ENCODE data around the gene KRTAP4-3.
"Not testable (repeated sequence)": the region's sequence is repeated elsewhere in the genome, so short reads cannot be mapped to it uniquely, and the experiment has no call there.

Gene KRTAP4-3

DNA sequence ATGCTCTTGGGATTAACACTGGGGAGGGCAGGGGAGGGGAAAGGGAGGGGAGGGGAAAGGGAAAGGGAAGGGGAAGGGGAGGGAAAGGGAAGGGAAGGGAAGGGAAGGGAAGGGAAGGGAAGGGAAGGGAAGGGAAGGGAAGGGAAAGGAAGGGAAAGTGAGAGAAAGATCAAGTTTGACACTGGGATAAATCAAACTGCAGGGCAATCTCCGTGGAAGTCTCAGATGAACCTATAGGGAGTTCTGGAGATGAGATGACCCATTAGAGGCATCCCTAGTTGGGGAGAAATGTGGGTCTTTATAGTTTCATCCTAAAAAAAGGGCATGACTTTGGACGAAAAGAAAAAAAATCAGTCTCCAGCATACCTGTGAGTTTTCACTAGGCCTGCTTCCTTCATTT, 46.3 kb downstream of the KRTAP4-3 start:
- POLR2A ChIA-PET, result no interaction called here
- DNase-seq (ENCODE audit: low read depth, low spot score), result no peak
- CTCF ChIA-PET, result no interaction called here
- TF ChIP-seq, protein P1, sequence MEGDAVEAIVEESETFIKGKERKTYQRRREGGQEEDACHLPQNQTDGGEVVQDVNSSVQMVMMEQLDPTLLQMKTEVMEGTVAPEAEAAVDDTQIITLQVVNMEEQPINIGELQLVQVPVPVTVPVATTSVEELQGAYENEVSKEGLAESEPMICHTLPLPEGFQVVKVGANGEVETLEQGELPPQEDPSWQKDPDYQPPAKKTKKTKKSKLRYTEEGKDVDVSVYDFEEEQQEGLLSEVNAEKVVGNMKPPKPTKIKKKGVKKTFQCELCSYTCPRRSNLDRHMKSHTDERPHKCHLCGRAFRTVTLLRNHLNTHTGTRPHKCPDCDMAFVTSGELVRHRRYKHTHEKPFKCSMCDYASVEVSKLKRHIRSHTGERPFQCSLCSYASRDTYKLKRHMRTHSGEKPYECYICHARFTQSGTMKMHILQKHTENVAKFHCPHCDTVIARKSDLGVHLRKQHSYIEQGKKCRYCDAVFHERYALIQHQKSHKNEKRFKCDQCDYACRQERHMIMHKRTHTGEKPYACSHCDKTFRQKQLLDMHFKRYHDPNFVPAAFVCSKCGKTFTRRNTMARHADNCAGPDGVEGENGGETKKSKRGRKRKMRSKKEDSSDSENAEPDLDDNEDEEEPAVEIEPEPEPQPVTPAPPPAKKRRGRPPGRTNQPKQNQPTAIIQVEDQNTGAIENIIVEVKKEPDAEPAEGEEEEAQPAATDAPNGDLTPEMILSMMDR (IDR thresholded peaks at IDR 0.05; ENCODE audit: insufficient read depth, low read length, missing control alignments), result no peak
- H3K4me3 ChIP-seq (ENCODE audit: low read depth, low read length), result no peak overlapping the region

DNA sequence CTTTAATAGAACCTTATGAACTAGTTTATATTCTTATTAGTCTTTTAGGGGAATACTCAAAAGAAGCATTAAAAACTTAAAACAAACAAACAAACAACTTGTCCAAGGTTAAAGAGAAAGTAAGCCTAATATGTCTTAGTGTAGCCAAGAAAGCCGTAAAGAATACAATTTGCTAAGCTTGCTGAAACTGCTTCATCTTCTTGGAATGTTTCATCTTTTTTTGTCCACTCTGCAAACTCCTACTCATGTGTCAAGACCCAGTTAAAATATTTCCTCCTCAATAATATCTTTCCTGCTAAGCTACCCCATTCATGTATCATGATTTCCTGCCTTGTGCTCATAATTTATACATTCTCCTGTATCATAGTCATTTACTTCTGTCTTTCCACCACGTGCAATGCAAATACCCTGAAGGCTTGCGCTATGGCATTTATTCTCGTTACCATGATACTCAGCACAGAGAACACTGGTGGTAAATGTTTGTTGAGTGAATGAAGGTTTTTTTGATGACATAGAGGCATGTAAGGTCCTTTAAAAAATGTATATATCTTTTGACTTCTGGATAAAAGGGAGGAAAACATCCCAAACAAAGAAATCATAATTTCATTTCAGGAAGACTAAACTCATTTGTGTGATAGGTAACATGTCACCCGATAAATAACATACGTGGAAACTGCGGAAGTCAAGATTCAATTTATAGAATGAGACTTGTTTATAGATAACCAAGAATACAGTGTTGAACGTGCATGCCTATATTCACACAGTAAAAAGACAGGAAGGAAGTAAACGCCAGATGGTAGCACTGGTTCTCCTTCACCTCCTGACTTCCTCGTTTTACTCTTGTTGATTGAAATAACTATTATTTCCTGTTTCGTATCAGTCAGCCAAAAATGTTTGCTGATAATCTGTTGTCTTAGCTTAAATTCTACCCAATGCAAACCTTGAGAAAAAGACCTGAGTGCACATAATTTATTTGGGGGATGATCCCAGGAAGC, 48.0 kb downstream of the KRTAP4-3 start:
- not testable (repeated sequence) for DNase-seq (ENCODE audit: low read depth, low spot score); H3K4me3 ChIP-seq (ENCODE audit: low read depth, low read length)
- CTCF ChIA-PET, result interaction anchor here (1.2 kb wide), 1 partner anchor 11 kb away, joined by 3 read pairs; no protein-coding TSS in a partner anchor
- POLR2A ChIA-PET, result interaction anchor here (0.7 kb wide), 1 partner anchor 134 kb away, joined by 4 read pairs; no protein-coding TSS in a partner anchor

DNA sequence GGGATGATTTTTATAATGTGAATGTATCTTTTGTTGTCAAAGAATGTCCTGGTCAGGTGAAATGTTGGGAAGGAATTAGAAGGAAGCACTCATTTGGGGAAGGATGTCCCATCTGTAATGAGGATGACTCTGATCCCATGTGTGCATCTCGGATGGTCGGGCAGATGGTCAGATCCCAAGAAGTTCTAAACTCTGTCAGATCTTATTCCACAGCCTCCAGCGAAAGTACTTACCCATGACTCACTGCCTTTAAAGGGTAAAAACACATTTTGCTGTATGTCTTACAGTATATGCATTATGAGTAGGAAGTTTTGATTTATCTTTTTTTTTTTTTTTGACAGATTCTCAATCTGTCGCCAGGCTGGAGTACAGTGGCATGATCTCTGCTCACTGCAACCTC, 49.3 kb downstream of the KRTAP4-3 start:
- TF ChIP-seq, protein P1 (IDR thresholded peaks at IDR 0.05; ENCODE audit: insufficient read depth, low read length, missing control alignments), result no peak
- H3K4me3 ChIP-seq (ENCODE audit: low read depth, low read length), result no peak overlapping the region
- ChIA-PET POLR2A (no interaction called here), CTCF (no interaction called here)
- DNase-seq (ENCODE audit: low read depth, low spot score), result no peak

DNA sequence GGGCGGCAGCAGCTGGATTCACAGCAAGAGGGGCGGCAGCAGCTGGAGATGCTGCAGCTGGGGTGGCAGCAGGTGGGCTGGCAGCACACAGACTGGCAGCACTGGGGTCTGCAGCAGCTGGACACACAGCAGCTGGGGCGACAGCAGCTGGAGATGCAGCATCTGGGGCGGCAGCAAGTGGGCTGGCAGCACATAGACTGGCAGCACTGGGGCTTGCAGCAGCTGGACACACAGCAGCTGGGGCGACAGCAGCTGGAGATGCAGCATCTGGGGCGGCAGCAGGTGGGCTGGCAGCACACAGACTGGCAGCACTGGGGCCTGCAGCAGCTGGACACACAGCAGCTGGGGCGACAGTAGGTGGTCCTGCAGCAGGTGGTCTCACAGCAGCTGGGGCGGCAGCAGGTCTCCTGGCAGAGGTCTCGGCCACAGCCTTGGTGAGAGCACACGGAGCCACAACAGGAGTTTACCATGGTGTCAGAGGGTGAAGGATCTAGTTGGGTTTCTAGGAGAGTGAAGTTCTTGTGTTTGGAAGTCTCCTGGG, 50.1 kb downstream of the KRTAP4-3 start, which contains the start of gene KRTAP4-11:
KRTAP4-11 (minus strand) TSS at position 528 of the 541 bp plus-strand sequence; CDS start at position 470, 58 bp downstream.
- POLR2A ChIA-PET; CTCF ChIA-PET; DNase-seq (ENCODE audit: low read depth, low spot score); H3K4me3 ChIP-seq (ENCODE audit: low read depth, low read length): not testable (repeated sequence)
